GM12892 (cell line): ENCODE data around the gene RSF1.

ENCODE experiments used
- POLR2A ChIP-seq: IDR thresholded peaks from 2 replicates; pipeline ENCODE4 v1.6.1; 2011; ENCODE audit warnings: low read depth, low read length, control low read depth
- POLR2AphosphoS5 ChIP-seq: IDR thresholded peaks from 2 replicates; pipeline ENCODE4 v1.6.1; 2011; ENCODE audit warnings: low read depth, low read length, control low read depth
- TAF1 ChIP-seq: IDR thresholded peaks from 2 replicates; pipeline ENCODE4 v1.6.1; 2011; ENCODE audit warnings: low read depth, mild to moderate bottlenecking, control low read depth, low read length, borderline replicate concordance

DNA sequence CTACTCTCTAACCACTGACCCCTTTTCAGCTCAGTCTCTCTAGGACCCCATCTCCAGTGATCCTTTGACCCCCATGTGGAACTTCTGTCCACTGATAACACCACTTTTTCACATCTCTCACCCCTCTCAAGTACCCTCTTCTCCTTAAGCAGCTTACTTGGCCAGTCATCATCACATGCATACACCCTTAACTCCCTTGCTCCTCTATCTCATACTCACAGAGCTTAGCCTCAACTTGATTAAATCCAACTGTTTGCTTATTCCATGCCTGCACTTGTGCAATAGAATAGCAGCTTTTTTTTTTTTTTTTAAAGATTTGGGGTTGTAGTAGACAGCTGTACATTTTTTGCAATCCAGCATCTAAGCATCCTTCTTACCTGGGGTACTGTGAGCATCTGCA is 208.6 kb downstream of the RSF1 start:
- TF ChIP-seq TAF1 (no peak), POLR2A (no peak), POLR2AphosphoS5 (no peak; the same call in none of the 2 replicates)
